Large intestine (tissue), 12 donors: ENCODE results near the gene CRABP2. TPM values are rescaled to one million over a fixed set of nuclear protein-coding genes. Genes with fewer than 3 reads are reported as not detected.

Experiments used
- DNase-seq, 2 donors: peaks; one replicate each; pipeline versions ENCODE4 v3.0.0 to v3.0.0-alpha.2; 2013
- H3K27ac ChIP-seq: one replicate; pipeline ENCODE4 v1.5.1; 2013; ENCODE audit warnings: low read length
- H3K27me3 ChIP-seq: 2 replicates; pipeline ENCODE4 v1.6.1; 2013; ENCODE audit warnings: low read length; ENCODE audit not compliant: control insufficient read depth, insufficient read depth
- H3K36me3 ChIP-seq: 2 replicates; pipeline ENCODE4 v1.6.1; 2013; ENCODE audit warnings: low read length; ENCODE audit not compliant: control insufficient read depth, insufficient read depth
- H3K4me1 ChIP-seq: one replicate; pipeline ENCODE4 v1.6.1; 2013; ENCODE audit warnings: low read length; ENCODE audit not compliant: control insufficient read depth, insufficient read depth
- H3K4me3 ChIP-seq: one replicate; pipeline ENCODE4 v1.5.1; 2013; ENCODE audit warnings: low read length
- H3K9me3 ChIP-seq: one replicate; pipeline ENCODE4 v1.6.1; 2013; ENCODE audit warnings: mild to moderate bottlenecking, low read depth, low read length, moderate library complexity; ENCODE audit not compliant: control insufficient read depth
- WGBS: methylation state at CpG from one replicate; pipeline ENCODE4 v1.1.5; 2013; ENCODE audit warnings: low lambda C conversion rate; ENCODE audit not compliant: insufficient coverage; 5-methylcytosine and 5-hydroxymethylcytosine counted together
- long read RNA-seq, 11 donors: transcript quantifications; one replicate each; lab custom pipeline, GENCODE V29; 2026
- polyA plus RNA-seq: library from polyadenylated mRNA; unstranded; fragments of 120-200 nt; gene quantifications from one replicate; pipeline ENCODE4 v1.2.1, GENCODE V29; 2013

Gene CRABP2
- polyA plus RNA-seq: 16.7 TPM
- long read RNA-seq, donor 1, partial matches to known transcripts: 0 of 4 reads
- long read RNA-seq, donor 1, other reads (novel, unspliced or antisense): 0 of 4 reads
- long read RNA-seq, donor 2, transcript CRABP2-203 (4 exons, 992 nt): major isoform, 6 of 6 reads
- long read RNA-seq, donor 2, partial matches to known transcripts: 0 of 6 reads
- long read RNA-seq, donor 2, other reads (novel, unspliced or antisense): 0 of 6 reads
- long read RNA-seq, donor 3: 0 reads
- long read RNA-seq, donor 4: 0 reads
- long read RNA-seq, donor 5, transcript CRABP2-203 (4 exons, 992 nt): major isoform, 7 of 18 reads
- long read RNA-seq, donor 5, partial matches to known transcripts: 9 of 18 reads
- long read RNA-seq, donor 5, other reads (novel, unspliced or antisense): 0 of 18 reads
- long read RNA-seq, donor 6, transcript CRABP2-203 (4 exons, 992 nt): major isoform, 10 of 10 reads
- long read RNA-seq, donor 6, partial matches to known transcripts: 0 of 10 reads
- long read RNA-seq, donor 6, other reads (novel, unspliced or antisense): 0 of 10 reads
- long read RNA-seq, donor 7, transcript CRABP2-203 (4 exons, 992 nt): major isoform, 8 of 9 reads
- long read RNA-seq, donor 7, partial matches to known transcripts: 0 of 9 reads
- long read RNA-seq, donor 7, other reads (novel, unspliced or antisense): 0 of 9 reads
- long read RNA-seq, donor 8, transcript CRABP2-203 (4 exons, 992 nt): major isoform, 8 of 8 reads
- long read RNA-seq, donor 8, partial matches to known transcripts: 0 of 8 reads
- long read RNA-seq, donor 8, other reads (novel, unspliced or antisense): 0 of 8 reads
- long read RNA-seq, donor 9, transcript CRABP2-203 (4 exons, 992 nt): major isoform, 10 of 17 reads
- long read RNA-seq, donor 9, partial matches to known transcripts: 5 of 17 reads
- long read RNA-seq, donor 9, other reads (novel, unspliced or antisense): 0 of 17 reads
- long read RNA-seq, donor 10, transcript CRABP2-203 (4 exons, 992 nt): major isoform, 7 of 8 reads
- long read RNA-seq, donor 10, partial matches to known transcripts: 0 of 8 reads
- long read RNA-seq, donor 10, other reads (novel, unspliced or antisense): 0 of 8 reads
- long read RNA-seq, donor 11, transcript CRABP2-203 (4 exons, 992 nt): major isoform, 6 of 8 reads
- long read RNA-seq, donor 11, partial matches to known transcripts: 0 of 8 reads
- long read RNA-seq, donor 11, other reads (novel, unspliced or antisense): 0 of 8 reads

GRCh38 chr1:156705321-156705917 is at the start of gene CRABP2:
CRABP2 (minus strand) TSS chr1:156705583; CDS start chr1:156705446, 137 bp downstream.
- peak within 1 kb of the TSS; percentile 39 for H3K4me3 ChIP-seq
- no CpG with 5 or more reads among the region's 42 CpGs for WGBS
- H3K27me3 ChIP-seq: peaks cover 30% of the 10 kb centered on the region
- peaks cover 44% of the 10 kb centered on the region for H3K4me1 ChIP-seq
- H3K36me3 ChIP-seq: no peaks in the 10 kb centered on the region
- DNase-seq: no peak
- peaks cover 3% of the 10 kb centered on the region for H3K9me3 ChIP-seq
- H3K27ac ChIP-seq: peak within 1 kb of the TSS; percentile 2

- Histone ChIP-seq H3K36me3 (peaks cover 2% of the 10 kb centered on the region), H3K4me1 (peaks cover 19% of the 10 kb centered on the region), H3K27ac (no peak overlapping the region), H3K9me3 (no peaks in the 10 kb centered on the region), H3K27me3 (no peaks in the 10 kb centered on the region), H3K4me3 (no peak overlapping the region)
- DNase-seq: no peak
- WGBS: no CpG with 5 or more reads among the region's 8 CpGs
These were observed 48.8 kb upstream of the CRABP2 start for GRCh38 chr1:156754219-156754618.

- Histone ChIP-seq H3K4me1 (peaks cover 32% of the 10 kb centered on the region), H3K9me3 (no peaks in the 10 kb centered on the region), H3K27me3 (no peaks in the 10 kb centered on the region), H3K27ac (peak overlapping the region; percentile 84), H3K36me3 (peaks cover 2% of the 10 kb centered on the region), H3K4me3 (peak overlapping the region; percentile 89)
- peak in 1 of 2 donors; percentile 34 for DNase-seq
- WGBS: no CpG with 5 or more reads among the region's 1 CpG
These were observed 47.6 kb upstream of the CRABP2 start for GRCh38 chr1:156752843-156753482.

GRCh38 chr1:156751757-156752481 is 46.5 kb upstream of the CRABP2 start:
- H3K4me3 ChIP-seq: peak overlapping the region; percentile 89
- peak; percentile 97 to 98 for DNase-seq
- H3K4me1 ChIP-seq: peaks cover 40% of the 10 kb centered on the region
- H3K27me3 ChIP-seq: no peaks in the 10 kb centered on the region
- WGBS: no CpG with 5 or more reads among the region's 68 CpGs
- no peaks in the 10 kb centered on the region for H3K9me3 ChIP-seq
- peak overlapping the region; percentile 84 for H3K27ac ChIP-seq
- peaks cover 2% of the 10 kb centered on the region for H3K36me3 ChIP-seq

GRCh38 chr1:156751451-156751756 is 46.0 kb upstream of the CRABP2 start, which contains the start of gene HDGF:
HDGF (minus strand) TSS chr1:156751675; CDS start chr1:156751429, 246 bp downstream.
- Histone ChIP-seq H3K36me3 (peaks cover 2% of the 10 kb centered on the region), H3K9me3 (no peaks in the 10 kb centered on the region), H3K4me3 (peak within 1 kb of the TSS; percentile 89), H3K4me1 (peaks cover 41% of the 10 kb centered on the region), H3K27me3 (no peaks in the 10 kb centered on the region), H3K27ac (peak within 1 kb of the TSS; percentile 97)
- DNase-seq: no peak
- no CpG with 5 or more reads among the region's 48 CpGs for WGBS

GRCh38 chr1:156750711-156751450 is 45.5 kb upstream of the CRABP2 start:
- 0% methylated on average over 1 of the region's 64 CpGs for WGBS
- Histone ChIP-seq H3K27ac (peak overlapping the region; percentile 97), H3K27me3 (no peaks in the 10 kb centered on the region), H3K4me1 (peaks cover 46% of the 10 kb centered on the region), H3K9me3 (no peaks in the 10 kb centered on the region), H3K4me3 (peak overlapping the region; percentile 89), H3K36me3 (peaks cover 2% of the 10 kb centered on the region)
- DNase-seq: peak in 1 of 2 donors; percentile 38

- Histone ChIP-seq H3K4me3 (peak overlapping the region; percentile 89), H3K9me3 (no peaks in the 10 kb centered on the region), H3K4me1 (peaks cover 52% of the 10 kb centered on the region), H3K36me3 (peaks cover 3% of the 10 kb centered on the region), H3K27me3 (no peaks in the 10 kb centered on the region), H3K27ac (peak overlapping the region; percentile 97)
- peak; percentile 61 to 77 for DNase-seq
- no CpG with 5 or more reads among the region's 5 CpGs for WGBS
These were observed 44.8 kb upstream of the CRABP2 start for GRCh38 chr1:156750191-156750672.

GRCh38 chr1:156749419-156750118 is 44.2 kb upstream of the CRABP2 start:
- Histone ChIP-seq H3K36me3 (peaks cover 9% of the 10 kb centered on the region), H3K9me3 (no peaks in the 10 kb centered on the region), H3K4me3 (peak overlapping the region; percentile 89), H3K27ac (peak overlapping the region; percentile 97), H3K27me3 (no peaks in the 10 kb centered on the region), H3K4me1 (peaks cover 57% of the 10 kb centered on the region)
- peak; percentile 86 to 93 for DNase-seq
- WGBS: no CpG with 5 or more reads among the region's 8 CpGs
